IMR-90 (cell line): ENCODE measurements around the gene CYB5D1. TPM values are rescaled to one million over a fixed set of nuclear protein-coding genes. Genes with fewer than 3 reads are reported as not detected.

Source experiments
- ATAC-seq: fragments of 200-7000 bp; cut with Tn5 transposase; 2 replicates; pipeline ENCODE4 v1.9.1; 2020; ENCODE audit warnings: low read depth, mild to moderate bottlenecking, moderate library complexity
- BruUV-seq: library from RNA; stranded (reverse); fragments of 400-500 nt; replicated peaks from 2 replicates; lab custom pipeline; 2021; lab: Mats Ljungman, UMichigan
- CTCF ChIA-PET: fragments of 300-600 bp; formaldehyde crosslinking; extraction: SDS; loops from one replicate; lab custom pipeline; 2021; ENCODE audit warnings: antibody characterized with exemption; lab: Yijun Ruan, JAX
- POLR2A ChIA-PET: fragments of 300-600 bp; sonication (Branson Sonifier 250); formaldehyde crosslinking; loops from one replicate; lab custom pipeline; 2022; ENCODE audit warnings: antibody characterized with exemption; ENCODE audit not compliant: unreplicated experiment; lab: Charles Lee
- DNase-seq: peaks from one replicate; pipeline ENCODE4 v3.0.0; 2013
- H2AFZ ChIP-seq: replicated peaks from 2 replicates; pipeline ENCODE3; 2013; ENCODE audit warnings: low read length, mild to moderate bottlenecking; ENCODE audit not compliant: poor library complexity
- H2AK5ac ChIP-seq: 2 replicates; pipeline ENCODE4 v1.6.1; 2013; ENCODE audit warnings: low read depth, low read length, inconsistent platforms
- H2AK9ac ChIP-seq: replicated peaks from 2 replicates; pipeline ENCODE3; 2013; ENCODE audit warnings: mild to moderate bottlenecking, low read depth, low read length, moderate library complexity; ENCODE audit not compliant: poor library complexity
- H2BK120ac ChIP-seq: 2 replicates; pipeline ENCODE4 v1.6.1; 2013; ENCODE audit warnings: low read depth, low read length, inconsistent platforms
- H2BK15ac ChIP-seq: 3 replicates; pipeline ENCODE4 v1.6.1; 2013; ENCODE audit warnings: low read depth, low read length, inconsistent platforms
- H2BK20ac ChIP-seq: 2 replicates; pipeline ENCODE4 v1.6.1; 2013; ENCODE audit warnings: low read depth, mild to moderate bottlenecking, inconsistent platforms, low read length, moderate library complexity
- H2BK5ac ChIP-seq: 2 replicates; pipeline ENCODE4 v1.6.1; 2013; ENCODE audit warnings: mild to moderate bottlenecking, low read depth, low read length, inconsistent platforms; ENCODE audit not compliant: poor library complexity, severe bottlenecking
- H3K14ac ChIP-seq: replicated peaks from 2 replicates; pipeline ENCODE4 v1.6.1; 2013; ENCODE audit warnings: low read depth, low read length, inconsistent platforms
- H3K18ac ChIP-seq: 2 replicates; pipeline ENCODE4 v1.6.1; 2013; ENCODE audit warnings: low read depth, low read length, control low read depth
- H3K23ac ChIP-seq: 2 replicates; pipeline ENCODE4 v1.6.1; 2013; ENCODE audit warnings: low read depth, low read length, inconsistent platforms
- H3K27ac ChIP-seq: 2 replicates; pipeline ENCODE4 v1.5.1; 2013; ENCODE audit warnings: mild to moderate bottlenecking, control low read depth, low read length; ENCODE audit not compliant: insufficient read depth
- H3K27me3 ChIP-seq: 2 replicates; pipeline ENCODE4 v1.6.1; 2013; ENCODE audit warnings: low read length; ENCODE audit not compliant: control insufficient read depth, insufficient read depth
- H3K36me3 ChIP-seq: 2 replicates; pipeline ENCODE4 v1.6.1; 2013; ENCODE audit warnings: low read length, mixed read lengths; ENCODE audit not compliant: control insufficient read depth, insufficient read depth
- H3K4ac ChIP-seq: 2 replicates; pipeline ENCODE4 v1.6.1; 2013; ENCODE audit warnings: low read depth, low read length, inconsistent platforms
- H3K4me1 ChIP-seq: 2 replicates; pipeline ENCODE4 v1.6.1; 2013; ENCODE audit warnings: low read length, mixed read lengths; ENCODE audit not compliant: control insufficient read depth, insufficient read depth
- H3K4me2 ChIP-seq: 2 replicates; pipeline ENCODE4 v1.6.1; 2013; ENCODE audit warnings: low read depth, mild to moderate bottlenecking, control low read depth, low read length, moderate library complexity
- H3K4me3 ChIP-seq: 2 replicates; pipeline ENCODE4 v1.5.1; 2013; ENCODE audit warnings: low read depth, mild to moderate bottlenecking, control low read depth, low read length, moderate library complexity; ENCODE audit not compliant: insufficient read depth
- H3K56ac ChIP-seq: 2 replicates; pipeline ENCODE4 v1.6.1; 2013; ENCODE audit warnings: low read length, inconsistent platforms; ENCODE audit not compliant: insufficient read depth; ENCODE audit errors: extremely low read depth
- H3K79me1 ChIP-seq, 2 experiments: 2 replicates each; pipeline ENCODE4 v1.6.1; 2013; ENCODE audit warnings: low read length in 2 of 2, inconsistent platforms in 1 of 2, low read depth in 1 of 2
- H3K9ac ChIP-seq: 2 replicates; pipeline ENCODE4 v1.6.1; 2013; ENCODE audit warnings: low read depth, low read length, control low read depth
- H3K9me1 ChIP-seq: 2 replicates; pipeline ENCODE4 v1.6.1; 2013; ENCODE audit warnings: low read length, inconsistent platforms; ENCODE audit not compliant: insufficient read depth
- H3K9me3 ChIP-seq: 2 replicates; pipeline ENCODE4 v1.6.1; 2013; ENCODE audit warnings: low read length; ENCODE audit not compliant: control insufficient read depth, insufficient read depth
- H4K20me1 ChIP-seq: 2 replicates; pipeline ENCODE4 v1.6.1; 2013; ENCODE audit warnings: low read length, inconsistent platforms; ENCODE audit not compliant: insufficient read depth
- H4K5ac ChIP-seq: 2 replicates; pipeline ENCODE4 v1.6.1; 2013; ENCODE audit warnings: mild to moderate bottlenecking, low read depth, low read length, control low read depth
- H4K8ac ChIP-seq, 2 experiments: 2 replicates each; pipeline ENCODE4 v1.6.1; 2013; ENCODE audit warnings: low read depth in 2 of 2, low read length in 2 of 2, control low read depth in 1 of 2, inconsistent platforms in 1 of 2
- H4K91ac ChIP-seq: 2 replicates; pipeline ENCODE4 v1.6.1; 2013; ENCODE audit warnings: low read depth, low read length, inconsistent platforms; ENCODE audit not compliant: insufficient read depth
- CHD1 ChIP-seq: IDR thresholded peaks from 2 replicates; pipeline ENCODE4 v1.6.1; 2012; ENCODE audit warnings: low read depth, low read length, improper control_type of control experiment
- CTCF ChIP-seq: conservative IDR thresholded peaks from 2 replicates; pipeline ENCODE4 v1.5.1; 2012; ENCODE audit warnings: mild to moderate bottlenecking, low read depth, low read length, improper control_type of control experiment
- FOS ChIP-seq: fragments of 150-350 bp; IDR thresholded peaks from 2 replicates; pipeline ENCODE4 v1.6.1; 2016; ENCODE audit warnings: low read depth, low read length
- MAFK ChIP-seq: IDR thresholded peaks from 2 replicates; pipeline ENCODE4 v1.6.1; 2012; ENCODE audit warnings: low read depth, low read length, improper control_type of control experiment
- MAZ ChIP-seq: IDR thresholded peaks from 2 replicates; pipeline ENCODE4 v1.6.1; 2012; ENCODE audit warnings: low read depth, mild to moderate bottlenecking, low read length, improper control_type of control experiment, moderate library complexity, borderline replicate concordance
- MXI1 ChIP-seq: IDR thresholded peaks from 2 replicates; pipeline ENCODE4 v1.6.1; 2012; ENCODE audit warnings: low read depth, mild to moderate bottlenecking, low read length, moderate library complexity, borderline replicate concordance
- NFE2L2 ChIP-seq: fragments of 150-350 bp; IDR thresholded peaks from 2 replicates; pipeline ENCODE4 v1.6.1; 2016; ENCODE audit warnings: low read depth, mild to moderate bottlenecking, low read length
- POLR2A ChIP-seq: IDR thresholded peaks from 2 replicates; pipeline ENCODE4 v1.6.1; 2012; ENCODE audit warnings: mild to moderate bottlenecking, low read depth, low read length
- RFX5 ChIP-seq: IDR thresholded peaks from 2 replicates; pipeline ENCODE4 v1.8.0; 2012; ENCODE audit warnings: low read depth, mild to moderate bottlenecking, low read length, moderate library complexity
- USF2 ChIP-seq: fragments of 150-350 bp; IDR thresholded peaks from 2 replicates; pipeline ENCODE4 v1.6.1; 2017; ENCODE audit warnings: mild to moderate bottlenecking, antibody characterized with exemption, low read length, low read depth
- WGBS, 2 experiments: methylation state at CpG; one replicate each; pipeline versions ENCODE4 v1.1.5 to v1.1.7; 2013; ENCODE audit warnings: missing lambda C conversion rate in 2 of 2; ENCODE audit not compliant: insufficient read length in 1 of 2; ENCODE audit errors: extremely low coverage in 2 of 2; 5-methylcytosine and 5-hydroxymethylcytosine counted together
- dilution Hi-C: fragments of 300-500 bp; cut with HindIII; formaldehyde crosslinking; loops from one replicate; pipeline ENCODE4 v1.14.3; 2018; ENCODE audit warnings: low sequenced_read_pairs; ENCODE audit not compliant: unreplicated experiment
- in situ Hi-C: fragments of 300-500 bp; cut with MboI; formaldehyde crosslinking; loops from 3 replicates; pipeline ENCODE4 v1.14.3; 2019; ENCODE audit warnings: low sequenced_read_pairs, inconsistent platforms, mixed read lengths
- intact Hi-C: fragments of 100-400 bp; cut with micrococcal nuclease; formaldehyde crosslinking; loops from 2 replicates; pipeline ENCODE4 v1.10.0; 2022
- polyA plus RNA-seq, 3 experiments: library from polyadenylated mRNA; depleted of rRNA; stranded (reverse); fragments of >200 nt; gene quantifications; 2 replicates each; pipeline ENCODE4 v1.2.3, GENCODE V29; 2012; ENCODE audit warnings: low replicate concordance in 1 of 3
- total RNA-seq: library from RNA; depleted of rRNA; stranded (reverse); fragments of >200 nt; gene quantifications from 2 replicates; pipeline ENCODE4 v1.2.3, GENCODE V29; 2012

CYB5D1 gene
- total and polyA plus RNA-seq, 2 of the 4 experiments (the other 2 are of a cell fraction), result 8.8 to 10.8 TPM

GRCh38 chr17:7852919-7853690, 4.7 kb upstream of the CYB5D1 start:
- Histone ChIP-seq H3K4ac (no peak overlapping the region), H3K9me3 (no peaks in the 10 kb centered on the region), H2AK9ac (peak overlapping the region; percentile 63), H4K20me1 (peaks cover 27% of the 10 kb centered on the region; the same call in 1 of the 2 replicates), H2BK5ac (no peak overlapping the region), H3K56ac (no peak overlapping the region), H4K8ac (no peak overlapping the region), H3K14ac (no peak overlapping the region), H3K23ac (no peak overlapping the region), H3K27ac (no peak overlapping the region), H3K4me3 (no peak overlapping the region), H3K9ac (no peak overlapping the region), H2BK15ac (no peak overlapping the region), H2AK5ac (no peak overlapping the region), H4K5ac (no peak overlapping the region), H3K18ac (no peak overlapping the region), H3K4me1 (peaks cover 15% of the 10 kb centered on the region), H2BK20ac (no peak overlapping the region), H3K9me1 (no peaks in the 10 kb centered on the region), H3K36me3 (peaks cover 53% of the 10 kb centered on the region), H3K4me2 (no peak overlapping the region), H2BK120ac (no peak overlapping the region), H4K91ac (no peak overlapping the region), H3K27me3 (no peaks in the 10 kb centered on the region), H3K79me1 (peaks cover 14 to 42% of the 10 kb centered on the region in 2 experiments), H2AFZ (no peak overlapping the region)
- dilution Hi-C loops (no loop called here), intact Hi-C loops (no loop called here), in situ Hi-C loops (no loop called here)
- ChIA-PET POLR2A (no interaction called here), CTCF (interaction anchor here (0.6 kb wide), 1 partner anchor 94 kb away, joined by 3 read pairs; no protein-coding TSS in a partner anchor)
- WGBS, 2 experiments, result 81% methylated on average over 12 of the region's 51 CpGs; no CpG with 5 or more reads in 1 of the 2 experiments
- ATAC-seq (no peak), DNase-seq (no peak)
- no TSS peak for BruUV-seq
- TF ChIP-seq MAZ (no peak), CHD1 (no peak), CTCF (no peak), USF2 (no peak), FOS (no peak), RFX5 (no peak), NFE2L2 (no peak), MXI1 (no peak), POLR2A (no peak), MAFK (no peak)
